Peyer's patch (tissue), 4 donors: ENCODE results near the gene AGAP1.

ENCODE experiments used
- CTCF ChIP-seq, 6 experiments: fragments of 450-650 bp in 4 of 6; fragments of 200-600 bp in 2 of 6; sonication (generic) in 1 of 6; IDR thresholded peaks; one replicate each; pipeline ENCODE4 v1.5.1; 2017 to 2019; ENCODE audit warnings: antibody characterized with exemption in 6 of 6, mild to moderate bottlenecking in 3 of 6, moderate library complexity in 1 of 6
- POLR2A ChIP-seq, 2 donors: fragments of 450-650 bp; IDR thresholded peaks; one replicate each; pipeline ENCODE4 v1.5.1; 2017; ENCODE audit warnings: antibody characterized with exemption in 2 of 2, mild to moderate bottlenecking in 2 of 2, moderate library complexity in 2 of 2

- TF ChIP-seq CTCF (IDR thresholded peaks at IDR 0.05) (no peak), POLR2A (IDR thresholded peaks at IDR 0.05) (no peak)
Measured at GRCh38 chr2:235749121-235749770, 255.4 kb downstream of the AGAP1 start.
